PFSK-1 (cell line): ENCODE measurements around the gene PPP4R4. TPM values are rescaled to one million over a fixed set of nuclear protein-coding genes. Genes with fewer than 3 reads are reported as not detected.

Source experiments
- FOXP2 ChIP-seq: optimal IDR thresholded peaks from 2 replicates; pipeline ENCODE3; 2011; ENCODE audit warnings: borderline replicate concordance, control low read depth, inconsistent platforms; ENCODE audit not compliant: insufficient read depth; ENCODE audit errors: extremely low read length, extremely low read depth
- POLR2AphosphoS5 ChIP-seq: IDR thresholded peaks from 2 replicates; pipeline ENCODE4 v1.6.1; 2012; ENCODE audit warnings: low read depth, mild to moderate bottlenecking, control low read depth, low read length, moderate library complexity
- REST ChIP-seq, 2 experiments: IDR thresholded peaks; 2 replicates each; pipeline versions ENCODE4 v1.6.1 to v1.8.0; 2011 to 2012; ENCODE audit warnings: low read depth in 2 of 2, low read length in 2 of 2, control low read depth in 1 of 2, inconsistent platforms in 1 of 2, mild to moderate bottlenecking in 1 of 2, moderate library complexity in 1 of 2; ENCODE audit not compliant: insufficient read depth in 1 of 2
- SIN3A ChIP-seq: IDR thresholded peaks from 2 replicates; pipeline ENCODE4 v1.6.1; 2012; ENCODE audit warnings: mild to moderate bottlenecking, low read length, moderate library complexity, borderline replicate concordance; ENCODE audit not compliant: insufficient read depth
- TAF1 ChIP-seq: IDR thresholded peaks from 2 replicates; pipeline ENCODE4 v1.6.1; 2012; ENCODE audit warnings: low read length, control low read depth, borderline replicate concordance; ENCODE audit not compliant: insufficient read depth
- polyA plus RNA-seq: library from polyadenylated mRNA; unstranded; fragments of >200 nt; gene quantifications from one replicate; pipeline ENCODE4 v1.2.1, GENCODE V29; 2012; ENCODE audit warnings: low read depth, missing spikeins; ENCODE audit not compliant: insufficient read length

The PPP4R4 gene
- not detected for polyA plus RNA-seq

DNA sequence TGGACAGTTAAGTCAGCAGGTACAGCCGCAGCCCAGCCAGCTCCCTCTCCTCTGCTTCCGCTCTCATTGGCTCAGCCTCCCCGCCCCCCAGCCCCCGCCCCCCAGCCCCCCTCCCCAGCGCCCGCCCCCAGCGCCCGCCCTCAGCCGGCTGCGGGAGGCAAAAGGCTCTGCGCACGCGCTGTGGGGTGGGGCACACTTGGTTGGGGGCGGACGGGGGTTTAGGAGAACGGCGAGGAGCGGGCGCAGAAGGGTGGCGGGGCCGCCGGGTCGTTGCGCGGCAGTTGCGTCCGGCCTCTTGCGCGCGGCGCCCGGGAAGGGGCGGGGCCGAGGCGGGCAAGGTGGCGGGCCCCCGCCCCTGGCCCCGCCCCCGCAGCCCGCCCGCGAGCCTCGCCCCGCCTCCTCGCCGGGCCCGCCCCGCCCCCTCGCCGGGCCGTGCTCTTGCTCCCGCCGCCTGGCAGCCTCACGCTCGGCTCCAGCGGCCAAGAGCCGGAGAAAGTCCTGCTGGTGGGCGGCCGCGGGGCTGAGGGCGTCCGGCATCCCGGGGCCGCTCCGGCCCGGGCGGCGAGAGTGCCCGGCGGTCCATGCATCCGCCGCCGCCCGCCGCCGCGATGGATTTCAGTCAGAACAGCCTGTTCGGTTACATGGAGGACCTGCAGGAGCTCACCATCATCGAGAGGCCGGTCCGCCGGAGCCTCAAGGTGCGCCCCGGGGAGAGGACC, at the start of gene PPP4R4:
PPP4R4 (plus strand) TSS at position 438 of the 719 bp plus-strand sequence; CDS start at position 582, 144 bp downstream.
- TF ChIP-seq TAF1 (no peak), REST (IDR thresholded peaks at IDR 0.05; ENCODE audit: insufficient read depth in 1 of 2, low read depth in 2 of 2, low read length in 2 of 2) (no peak), SIN3A (no peak)

- TF ChIP-seq SIN3A = no peak
- no peak for TF ChIP-seq REST (IDR thresholded peaks at IDR 0.05; ENCODE audit: insufficient read depth in 1 of 2, low read depth in 2 of 2, low read length in 2 of 2)
- TF ChIP-seq POLR2AphosphoS5 = no peak
- TF ChIP-seq TAF1 = no peak
- TF ChIP-seq FOXP2 = no peak
Observed at GRCh38 chr14:94124582-94125377, 49.3 kb upstream of the PPP4R4 start.

GRCh38 chr14:94125659-94126418, 48.3 kb upstream of the PPP4R4 start:
- no peak for TF ChIP-seq REST (IDR thresholded peaks at IDR 0.05; ENCODE audit: insufficient read depth in 1 of 2, low read depth in 2 of 2, low read length in 2 of 2)
- no peak for TF ChIP-seq SIN3A
- no peak for TF ChIP-seq TAF1
- no peak for TF ChIP-seq POLR2AphosphoS5
- TF ChIP-seq FOXP2 = no peak

DNA sequence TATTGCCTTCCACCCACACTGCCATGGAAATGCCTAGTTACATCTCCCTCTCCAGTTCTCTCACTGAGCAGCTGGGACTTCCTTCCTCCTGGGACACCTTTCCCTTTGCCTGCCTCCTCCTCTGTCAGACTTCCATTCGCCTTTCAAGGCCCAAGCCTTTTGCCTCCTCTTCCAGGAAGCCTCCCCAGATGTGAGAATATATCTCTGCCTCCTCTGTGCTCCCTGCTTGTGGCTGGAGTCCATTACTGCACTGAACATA, 47.8 kb upstream of the PPP4R4 start:
- no peak for TF ChIP-seq REST (IDR thresholded peaks at IDR 0.05; ENCODE audit: insufficient read depth in 1 of 2, low read depth in 2 of 2, low read length in 2 of 2)
- TF ChIP-seq FOXP2 = no peak
- TF ChIP-seq SIN3A = no peak
- TF ChIP-seq TAF1 = no peak
- TF ChIP-seq POLR2AphosphoS5 = no peak
